ENCODE results near the gene KANK4. TPM values are rescaled to one million over a fixed set of nuclear protein-coding genes. Genes with fewer than 3 reads are reported as not detected.
A peak's percentile ranks its signal among the peaks of the same experiment; 100 is the strongest.

The KANK4 gene
- total and polyA plus RNA-seq, 5 donors from 2014 or later: not detected

GRCh38 chr1:62358665-62359373 is 39.6 kb upstream of the KANK4 start:
- peak in 1 of 3 donors; percentile 1 for DNase-seq

GRCh38 chr1:62357916-62358315 is 38.7 kb upstream of the KANK4 start:
- Mint-ChIP-seq H3K9me3 (no peaks in the 10 kb centered on the region), H3K27ac (no peak overlapping the region), H3K4me3 (no peak overlapping the region), H3K36me3 (no peaks in the 10 kb centered on the region), H3K27me3 (peaks cover 7% of the 10 kb centered on the region), H3K4me1 (peaks cover 0 to 5% (median 0%) of the 10 kb centered on the region in 4 donors)
- no peaks in the 10 kb centered on the region for H3K9me3 ChIP-seq (ENCODE audit: control insufficient read depth in 2 of 2, low read length in 2 of 2)
- H3K27ac ChIP-seq (ENCODE audit: insufficient read depth, low read length, poor library complexity, severe bottlenecking): no peak overlapping the region
- no peaks in the 10 kb centered on the region for H3K4me1 ChIP-seq (ENCODE audit: control insufficient read depth, insufficient read depth, low read length, poor library complexity, severe bottlenecking)
- no peaks in the 10 kb centered on the region for H3K27me3 ChIP-seq (ENCODE audit: control insufficient read depth, insufficient read depth, low read length)
- no peak overlapping the region for H3K4me3 ChIP-seq (ENCODE audit: low read depth, low read length)
- H3K36me3 ChIP-seq (ENCODE audit: control insufficient read depth, insufficient read depth, low read length): no peaks in the 10 kb centered on the region
- no peak for DNase-seq
- ATAC-seq (ENCODE audit: low read depth in 2 of 2): no peak

More at GRCh38 chr1:62358665-62359373, 39.6 kb upstream of the KANK4 start:
- Histone ChIP-seq H3K36me3 (ENCODE audit: control insufficient read depth, insufficient read depth, low read length) (no peaks in the 10 kb centered on the region), H3K4me1 (ENCODE audit: control insufficient read depth, insufficient read depth, low read length, poor library complexity, severe bottlenecking) (no peaks in the 10 kb centered on the region), H3K4me3 (ENCODE audit: low read depth, low read length) (no peak overlapping the region), H3K27me3 (ENCODE audit: control insufficient read depth, insufficient read depth, low read length) (no peaks in the 10 kb centered on the region), H3K27ac (ENCODE audit: insufficient read depth, low read length, poor library complexity, severe bottlenecking) (no peak overlapping the region), H3K9me3 (ENCODE audit: control insufficient read depth in 2 of 2, low read length in 2 of 2) (no peaks in the 10 kb centered on the region)
- Mint-ChIP-seq H3K4me3 (no peak overlapping the region), H3K27ac (peak overlapping the region in 2 of 3 donors; percentile 7 to 85), H3K27me3 (peaks cover 5% of the 10 kb centered on the region), H3K4me1 (peaks cover 0 to 5% (median 0%) of the 10 kb centered on the region in 4 donors), H3K36me3 (no peaks in the 10 kb centered on the region), H3K9me3 (peaks cover 0 to 3% (median 0%) of the 10 kb centered on the region in 7 donors)
- ATAC-seq (ENCODE audit: low read depth in 2 of 2): no peak

- Mint-ChIP-seq H3K9me3 (no peaks in the 10 kb centered on the region), H3K27ac (no peak overlapping the region), H3K4me1 (peaks cover 0 to 5% (median 0%) of the 10 kb centered on the region in 4 donors), H3K27me3 (peaks cover 7% of the 10 kb centered on the region), H3K36me3 (no peaks in the 10 kb centered on the region), H3K4me3 (no peak overlapping the region)
- Histone ChIP-seq H3K27ac (ENCODE audit: insufficient read depth, low read length, poor library complexity, severe bottlenecking) (no peak overlapping the region), H3K36me3 (ENCODE audit: control insufficient read depth, insufficient read depth, low read length) (no peaks in the 10 kb centered on the region), H3K9me3 (ENCODE audit: control insufficient read depth in 2 of 2, low read length in 2 of 2) (no peaks in the 10 kb centered on the region), H3K4me3 (ENCODE audit: low read depth, low read length) (no peak overlapping the region), H3K27me3 (ENCODE audit: control insufficient read depth, insufficient read depth, low read length) (no peaks in the 10 kb centered on the region), H3K4me1 (ENCODE audit: control insufficient read depth, insufficient read depth, low read length, poor library complexity, severe bottlenecking) (no peaks in the 10 kb centered on the region)
- ATAC-seq (ENCODE audit: low read depth in 2 of 2): peak in 1 of 2 donors; percentile 25
- DNase-seq: no peak
Measured at GRCh38 chr1:62356257-62356835, 37.1 kb upstream of the KANK4 start.

GRCh38 chr1:62355095-62355494 is 35.9 kb upstream of the KANK4 start:
- Histone ChIP-seq H3K36me3 (ENCODE audit: control insufficient read depth, insufficient read depth, low read length) (no peaks in the 10 kb centered on the region), H3K27ac (ENCODE audit: insufficient read depth, low read length, poor library complexity, severe bottlenecking) (no peak overlapping the region), H3K4me3 (ENCODE audit: low read depth, low read length) (no peak overlapping the region), H3K9me3 (ENCODE audit: control insufficient read depth in 2 of 2, low read length in 2 of 2) (no peaks in the 10 kb centered on the region), H3K4me1 (ENCODE audit: control insufficient read depth, insufficient read depth, low read length, poor library complexity, severe bottlenecking) (no peaks in the 10 kb centered on the region), H3K27me3 (ENCODE audit: control insufficient read depth, insufficient read depth, low read length) (no peaks in the 10 kb centered on the region)
- H3K4me1 Mint-ChIP-seq: peaks cover 0 to 5% (median 0%) of the 10 kb centered on the region in 4 donors
- H3K36me3 Mint-ChIP-seq: no peaks in the 10 kb centered on the region
- H3K27ac Mint-ChIP-seq: no peak overlapping the region
- no peaks in the 10 kb centered on the region for H3K9me3 Mint-ChIP-seq
- DNase-seq (no peak), ATAC-seq (ENCODE audit: low read depth in 2 of 2) (no peak)
- H3K27me3 Mint-ChIP-seq: peaks cover 7% of the 10 kb centered on the region
- no peak overlapping the region for H3K4me3 Mint-ChIP-seq

GRCh38 chr1:62353853-62354252 is 34.6 kb upstream of the KANK4 start:
- Mint-ChIP-seq H3K4me3 (peak overlapping the region in 1 of 4 donors; percentile 12), H3K9me3 (no peaks in the 10 kb centered on the region), H3K27me3 (peaks cover 7% of the 10 kb centered on the region), H3K36me3 (no peaks in the 10 kb centered on the region), H3K4me1 (peaks cover 0 to 2% (median 0%) of the 10 kb centered on the region in 4 donors), H3K27ac (no peak overlapping the region)
- Histone ChIP-seq H3K36me3 (ENCODE audit: control insufficient read depth, insufficient read depth, low read length) (no peaks in the 10 kb centered on the region), H3K27me3 (ENCODE audit: control insufficient read depth, insufficient read depth, low read length) (no peaks in the 10 kb centered on the region), H3K4me1 (ENCODE audit: control insufficient read depth, insufficient read depth, low read length, poor library complexity, severe bottlenecking) (no peaks in the 10 kb centered on the region), H3K27ac (ENCODE audit: insufficient read depth, low read length, poor library complexity, severe bottlenecking) (no peak overlapping the region), H3K9me3 (ENCODE audit: control insufficient read depth in 2 of 2, low read length in 2 of 2) (no peaks in the 10 kb centered on the region), H3K4me3 (ENCODE audit: low read depth, low read length) (no peak overlapping the region)
- DNase-seq (no peak), ATAC-seq (ENCODE audit: low read depth in 2 of 2) (no peak)

- no peaks in the 10 kb centered on the region for H3K36me3 Mint-ChIP-seq
- Histone ChIP-seq H3K36me3 (ENCODE audit: control insufficient read depth, insufficient read depth, low read length) (no peaks in the 10 kb centered on the region), H3K9me3 (ENCODE audit: control insufficient read depth in 2 of 2, low read length in 2 of 2) (no peaks in the 10 kb centered on the region), H3K27ac (ENCODE audit: insufficient read depth, low read length, poor library complexity, severe bottlenecking) (no peak overlapping the region), H3K4me3 (ENCODE audit: low read depth, low read length) (no peak overlapping the region), H3K4me1 (ENCODE audit: control insufficient read depth, insufficient read depth, low read length, poor library complexity, severe bottlenecking) (no peaks in the 10 kb centered on the region), H3K27me3 (ENCODE audit: control insufficient read depth, insufficient read depth, low read length) (no peaks in the 10 kb centered on the region)
- H3K4me3 Mint-ChIP-seq: no peak overlapping the region
- no peak overlapping the region for H3K27ac Mint-ChIP-seq
- H3K27me3 Mint-ChIP-seq: peaks cover 7% of the 10 kb centered on the region
- no peaks in the 10 kb centered on the region for H3K9me3 Mint-ChIP-seq
- ATAC-seq (ENCODE audit: low read depth in 2 of 2): no peak
- DNase-seq: no peak
- no peaks in the 10 kb centered on the region for H3K4me1 Mint-ChIP-seq
Measured at GRCh38 chr1:62352387-62352786, 33.2 kb upstream of the KANK4 start.

- Mint-ChIP-seq H3K4me1 (no peaks in the 10 kb centered on the region), H3K4me3 (no peak overlapping the region), H3K9me3 (no peaks in the 10 kb centered on the region), H3K36me3 (no peaks in the 10 kb centered on the region), H3K27ac (no peak overlapping the region), H3K27me3 (peaks cover 7% of the 10 kb centered on the region)
- Histone ChIP-seq H3K27ac (ENCODE audit: insufficient read depth, low read length, poor library complexity, severe bottlenecking) (no peak overlapping the region), H3K4me3 (ENCODE audit: low read depth, low read length) (no peak overlapping the region), H3K36me3 (ENCODE audit: control insufficient read depth, insufficient read depth, low read length) (no peaks in the 10 kb centered on the region), H3K27me3 (ENCODE audit: control insufficient read depth, insufficient read depth, low read length) (no peaks in the 10 kb centered on the region), H3K9me3 (ENCODE audit: control insufficient read depth in 2 of 2, low read length in 2 of 2) (no peaks in the 10 kb centered on the region), H3K4me1 (ENCODE audit: control insufficient read depth, insufficient read depth, low read length, poor library complexity, severe bottlenecking) (no peaks in the 10 kb centered on the region)
- no peak for DNase-seq
- ATAC-seq (ENCODE audit: low read depth in 2 of 2): no peak
Measured at GRCh38 chr1:62349470-62350233, 30.4 kb upstream of the KANK4 start.
